ENCODE data around the gene FADS2.
A peak's percentile ranks its signal among the peaks of the same experiment; 100 is the strongest.

Gene FADS2

DNA sequence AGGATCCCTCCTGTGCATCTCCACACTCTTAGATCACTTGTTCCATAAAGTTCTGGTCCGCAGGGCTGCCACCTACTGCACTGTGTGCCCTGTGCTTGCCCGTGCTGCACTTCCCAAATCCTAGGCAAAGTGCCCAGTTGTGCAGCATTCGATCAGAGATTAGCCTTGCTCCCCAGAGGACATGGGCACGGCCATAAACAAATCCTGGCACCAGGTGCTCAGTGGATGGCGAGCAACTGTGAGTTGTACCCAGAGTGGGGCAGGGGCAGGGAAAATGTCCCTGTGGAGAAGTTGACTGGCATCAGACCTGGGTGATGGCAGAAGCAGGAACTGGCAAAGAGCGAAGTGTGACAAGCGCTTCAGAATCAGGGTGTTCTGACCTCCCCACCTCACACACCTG lies 4.7 kb downstream of the FADS2 start:
- peaks cover 22% of the 10 kb centered on the region for H3K4me1 ChIP-seq (ENCODE audit: insufficient read depth, poor library complexity, severe bottlenecking)
- H3K4me3 ChIP-seq (ENCODE audit: severe bottlenecking), result no peak overlapping the region
- no peak for ATAC-seq (ENCODE audit: low read depth)
- peak overlapping the region; percentile 76 for H3K27ac ChIP-seq (ENCODE audit: poor library complexity, severe bottlenecking)
- no peaks in the 10 kb centered on the region for H3K27me3 ChIP-seq (ENCODE audit: insufficient read depth, poor library complexity, severe bottlenecking)
- H3K9me3 ChIP-seq (ENCODE audit: severe bottlenecking), result no peaks in the 10 kb centered on the region
- peaks cover 78% of the 10 kb centered on the region for H3K36me3 ChIP-seq (ENCODE audit: low read depth)
- TF ChIP-seq, protein P1, sequence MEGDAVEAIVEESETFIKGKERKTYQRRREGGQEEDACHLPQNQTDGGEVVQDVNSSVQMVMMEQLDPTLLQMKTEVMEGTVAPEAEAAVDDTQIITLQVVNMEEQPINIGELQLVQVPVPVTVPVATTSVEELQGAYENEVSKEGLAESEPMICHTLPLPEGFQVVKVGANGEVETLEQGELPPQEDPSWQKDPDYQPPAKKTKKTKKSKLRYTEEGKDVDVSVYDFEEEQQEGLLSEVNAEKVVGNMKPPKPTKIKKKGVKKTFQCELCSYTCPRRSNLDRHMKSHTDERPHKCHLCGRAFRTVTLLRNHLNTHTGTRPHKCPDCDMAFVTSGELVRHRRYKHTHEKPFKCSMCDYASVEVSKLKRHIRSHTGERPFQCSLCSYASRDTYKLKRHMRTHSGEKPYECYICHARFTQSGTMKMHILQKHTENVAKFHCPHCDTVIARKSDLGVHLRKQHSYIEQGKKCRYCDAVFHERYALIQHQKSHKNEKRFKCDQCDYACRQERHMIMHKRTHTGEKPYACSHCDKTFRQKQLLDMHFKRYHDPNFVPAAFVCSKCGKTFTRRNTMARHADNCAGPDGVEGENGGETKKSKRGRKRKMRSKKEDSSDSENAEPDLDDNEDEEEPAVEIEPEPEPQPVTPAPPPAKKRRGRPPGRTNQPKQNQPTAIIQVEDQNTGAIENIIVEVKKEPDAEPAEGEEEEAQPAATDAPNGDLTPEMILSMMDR (IDR thresholded peaks at IDR 0.05; ENCODE audit: poor library complexity, severe bottlenecking), result no peak
- peak; percentile 32 for DNase-seq (ENCODE audit: low spot score)

GRCh38 chr11:61833471-61833870 lies 5.4 kb downstream of the FADS2 start:
- Histone ChIP-seq H3K4me3 (ENCODE audit: severe bottlenecking) (no peak overlapping the region), H3K36me3 (ENCODE audit: low read depth) (peaks cover 85% of the 10 kb centered on the region), H3K9me3 (ENCODE audit: severe bottlenecking) (no peaks in the 10 kb centered on the region), H3K4me1 (ENCODE audit: insufficient read depth, poor library complexity, severe bottlenecking) (peaks cover 22% of the 10 kb centered on the region), H3K27me3 (ENCODE audit: insufficient read depth, poor library complexity, severe bottlenecking) (no peaks in the 10 kb centered on the region), H3K27ac (ENCODE audit: poor library complexity, severe bottlenecking) (peak overlapping the region; percentile 76)
- ATAC-seq (ENCODE audit: low read depth), result no peak
- TF ChIP-seq, protein P1 (IDR thresholded peaks at IDR 0.05; ENCODE audit: poor library complexity, severe bottlenecking), result no peak
- peak; percentile 45 for DNase-seq (ENCODE audit: low spot score)

GRCh38 chr11:61833926-61834277 lies 5.8 kb downstream of the FADS2 start:
- Histone ChIP-seq H3K36me3 (ENCODE audit: low read depth) (peaks cover 89% of the 10 kb centered on the region), H3K4me1 (ENCODE audit: insufficient read depth, poor library complexity, severe bottlenecking) (peaks cover 22% of the 10 kb centered on the region), H3K27ac (ENCODE audit: poor library complexity, severe bottlenecking) (peak overlapping the region; percentile 76), H3K27me3 (ENCODE audit: insufficient read depth, poor library complexity, severe bottlenecking) (no peaks in the 10 kb centered on the region), H3K4me3 (ENCODE audit: severe bottlenecking) (no peak overlapping the region), H3K9me3 (ENCODE audit: severe bottlenecking) (no peaks in the 10 kb centered on the region)
- peak; percentile 35 for DNase-seq (ENCODE audit: low spot score)
- TF ChIP-seq, protein P1 (IDR thresholded peaks at IDR 0.05; ENCODE audit: poor library complexity, severe bottlenecking), result no peak
- ATAC-seq (ENCODE audit: low read depth), result no peak

DNA sequence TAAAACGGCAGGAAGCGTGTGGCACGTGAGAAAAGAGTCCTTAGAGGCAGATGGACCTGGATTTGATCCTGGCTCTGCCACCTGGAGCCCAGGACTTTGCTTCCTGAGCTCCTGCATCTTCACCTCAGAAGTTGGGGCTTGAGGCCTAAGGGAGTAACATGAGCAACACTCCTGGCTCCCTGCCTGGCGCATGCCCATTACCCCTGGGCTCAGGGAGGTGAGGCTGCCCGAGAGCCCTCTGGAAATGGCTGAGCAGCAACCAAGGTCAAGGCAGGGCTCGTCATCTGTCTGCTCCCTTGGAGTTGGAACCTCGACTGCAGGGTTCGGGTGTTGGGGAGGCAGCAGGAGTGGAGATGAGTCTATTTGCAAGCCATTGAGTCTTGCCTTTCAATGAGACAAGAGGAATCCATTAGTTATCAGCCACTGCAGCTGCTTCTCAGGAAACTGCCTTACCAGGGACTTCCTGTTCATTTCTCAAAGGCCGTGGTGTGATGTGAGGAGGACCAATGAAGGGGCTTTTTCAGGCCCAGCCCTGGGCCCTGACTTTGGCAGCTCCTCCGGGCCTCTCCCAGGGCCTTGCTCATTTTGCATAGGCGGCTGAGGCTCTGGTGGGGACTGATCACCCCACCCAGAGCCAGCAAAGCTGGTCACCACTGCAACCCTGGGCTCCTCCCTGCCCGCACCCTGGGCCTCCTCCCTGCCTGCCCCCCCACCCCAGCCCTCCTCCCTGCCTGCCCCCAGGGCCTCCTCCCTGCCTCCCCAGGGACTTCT lies 6.4 kb downstream of the FADS2 start:
- Histone ChIP-seq H3K36me3 (ENCODE audit: low read depth) (peaks cover 89% of the 10 kb centered on the region), H3K4me3 (ENCODE audit: severe bottlenecking) (no peak overlapping the region), H3K27ac (ENCODE audit: poor library complexity, severe bottlenecking) (peak overlapping the region; percentile 76), H3K9me3 (ENCODE audit: severe bottlenecking) (no peaks in the 10 kb centered on the region), H3K27me3 (ENCODE audit: insufficient read depth, poor library complexity, severe bottlenecking) (no peaks in the 10 kb centered on the region), H3K4me1 (ENCODE audit: insufficient read depth, poor library complexity, severe bottlenecking) (peaks cover 22% of the 10 kb centered on the region)
- DNase-seq (ENCODE audit: low spot score) (peak; percentile 37), ATAC-seq (ENCODE audit: low read depth) (peak; percentile 42)
- TF ChIP-seq, protein P1 (IDR thresholded peaks at IDR 0.05; ENCODE audit: poor library complexity, severe bottlenecking), result no peak

GRCh38 chr11:61836193-61836592 lies 8.1 kb downstream of the FADS2 start:
- peaks cover 89% of the 10 kb centered on the region for H3K36me3 ChIP-seq (ENCODE audit: low read depth)

More at GRCh38 chr11:61836193-61836592, 8.1 kb downstream of the FADS2 start:
- H3K27me3 ChIP-seq (ENCODE audit: insufficient read depth, poor library complexity, severe bottlenecking), result no peaks in the 10 kb centered on the region
- H3K4me3 ChIP-seq (ENCODE audit: severe bottlenecking), result no peak overlapping the region
- ATAC-seq (ENCODE audit: low read depth) (no peak), DNase-seq (ENCODE audit: low spot score) (no peak)
- H3K4me1 ChIP-seq (ENCODE audit: insufficient read depth, poor library complexity, severe bottlenecking), result peaks cover 11% of the 10 kb centered on the region
- TF ChIP-seq, protein P1 (IDR thresholded peaks at IDR 0.05; ENCODE audit: poor library complexity, severe bottlenecking), result no peak
- peak overlapping the region; percentile 76 for H3K27ac ChIP-seq (ENCODE audit: poor library complexity, severe bottlenecking)
- no peaks in the 10 kb centered on the region for H3K9me3 ChIP-seq (ENCODE audit: severe bottlenecking)

Measured in RWPE2 (cell line).